HG03354 (cell line): ENCODE measurements around the gene CCDC167.

Experiments used
- ATAC-seq: cut with Tn5 transposase; IDR thresholded peaks from one replicate; pipeline ENCODE4 v1.9.1; 2021; ENCODE audit warnings: mild to moderate bottlenecking; ENCODE audit not compliant: unreplicated experiment, poor library complexity, severe bottlenecking

Gene CCDC167

DNA sequence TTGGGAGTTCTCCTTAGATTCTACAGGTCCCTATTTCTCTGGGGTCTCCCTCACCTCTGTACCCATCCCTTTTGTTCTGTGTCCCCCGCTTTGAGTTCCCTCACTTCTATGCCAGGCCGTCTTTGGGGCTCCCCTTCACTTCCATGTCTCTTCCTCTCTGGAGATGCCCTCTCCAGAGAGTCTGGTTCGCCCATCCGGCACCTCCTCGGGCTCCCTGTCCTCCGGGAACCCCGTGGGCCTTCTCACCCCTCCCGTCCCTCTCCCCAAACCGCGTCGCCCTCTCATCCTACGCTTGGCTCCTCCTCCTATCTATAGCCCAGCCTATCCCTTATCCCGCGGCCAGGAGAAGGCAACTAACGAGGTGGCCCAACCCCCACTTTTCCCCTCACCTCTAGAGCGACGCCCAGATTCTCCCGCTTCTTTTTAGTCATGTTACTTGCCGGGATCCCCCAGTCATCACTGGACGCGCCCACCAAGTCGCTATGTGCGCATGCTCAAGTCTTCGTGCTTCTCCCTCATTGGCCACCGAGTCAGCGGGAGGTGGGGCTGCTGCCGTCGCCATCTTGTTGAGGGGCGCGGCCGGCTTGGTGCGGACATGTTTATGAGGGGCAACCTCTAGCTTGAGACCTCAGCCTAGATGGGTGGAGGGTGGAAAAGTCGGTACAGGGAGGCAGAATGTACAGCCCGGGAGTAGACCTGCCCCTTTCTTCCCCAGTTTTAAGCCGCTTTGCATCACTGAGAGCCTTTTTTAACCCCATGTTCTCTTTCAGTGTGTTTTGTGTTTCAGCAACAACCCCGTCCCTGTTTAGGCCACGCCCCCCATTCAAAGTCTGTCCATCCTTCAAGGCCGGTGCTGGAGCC is at the start of gene CCDC167:
CCDC167 (minus strand) TSS at position 461 of the 861 bp plus-strand sequence; CDS start at position 431, 30 bp downstream.
- ATAC-seq, result peak; percentile 80

DNA sequence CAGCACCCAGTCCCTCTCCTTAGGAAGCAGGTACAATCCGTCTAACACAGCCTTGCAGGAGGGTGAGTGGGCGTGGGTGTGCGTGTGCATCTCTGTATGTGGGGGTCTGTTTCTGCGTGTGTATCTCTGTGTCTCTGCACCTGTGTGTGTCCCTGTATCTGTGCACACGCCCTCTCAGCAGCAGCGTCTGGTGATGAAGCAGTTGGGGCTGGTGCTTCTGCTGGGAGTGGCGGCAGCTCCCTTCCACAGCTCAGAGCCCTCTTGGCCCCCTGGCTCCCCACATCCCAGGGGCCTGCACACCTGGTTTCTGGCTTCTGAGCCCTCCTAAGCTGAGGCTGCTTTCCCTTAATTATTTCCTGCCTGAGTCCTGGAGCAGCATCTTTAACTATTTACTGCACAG is 49.5 kb upstream of the CCDC167 start:
- ATAC-seq, result no peak

DNA sequence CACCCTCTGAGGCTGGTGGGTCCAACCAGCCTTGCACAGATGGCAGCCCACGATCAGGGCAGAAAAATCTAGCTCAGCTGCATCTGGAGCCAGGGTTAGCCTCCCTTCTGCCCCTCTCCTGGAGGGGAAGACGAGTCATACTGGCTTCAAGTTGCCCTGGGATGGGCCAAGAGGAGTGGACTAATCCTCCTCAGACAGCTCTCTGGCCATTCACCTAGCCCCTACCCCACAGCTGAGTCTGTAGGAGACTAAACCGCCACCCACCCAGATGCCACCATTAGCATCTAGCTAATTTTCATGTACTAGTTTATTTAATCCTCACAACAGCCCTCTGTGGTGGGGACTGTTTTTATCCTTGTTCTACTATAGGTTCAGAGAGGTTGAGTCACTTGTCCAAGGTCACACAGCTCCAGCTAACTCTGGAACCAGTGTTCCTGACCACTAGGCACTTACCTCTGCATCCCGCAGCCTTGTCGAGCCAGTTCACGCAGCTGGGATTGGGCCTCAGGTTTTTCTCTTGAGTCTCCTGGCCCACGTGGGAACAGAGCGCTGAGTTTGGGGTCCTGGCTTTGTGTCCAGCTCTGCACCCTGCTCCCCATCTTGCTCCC is 48.5 kb upstream of the CCDC167 start:
- peak; percentile 28 for ATAC-seq

DNA sequence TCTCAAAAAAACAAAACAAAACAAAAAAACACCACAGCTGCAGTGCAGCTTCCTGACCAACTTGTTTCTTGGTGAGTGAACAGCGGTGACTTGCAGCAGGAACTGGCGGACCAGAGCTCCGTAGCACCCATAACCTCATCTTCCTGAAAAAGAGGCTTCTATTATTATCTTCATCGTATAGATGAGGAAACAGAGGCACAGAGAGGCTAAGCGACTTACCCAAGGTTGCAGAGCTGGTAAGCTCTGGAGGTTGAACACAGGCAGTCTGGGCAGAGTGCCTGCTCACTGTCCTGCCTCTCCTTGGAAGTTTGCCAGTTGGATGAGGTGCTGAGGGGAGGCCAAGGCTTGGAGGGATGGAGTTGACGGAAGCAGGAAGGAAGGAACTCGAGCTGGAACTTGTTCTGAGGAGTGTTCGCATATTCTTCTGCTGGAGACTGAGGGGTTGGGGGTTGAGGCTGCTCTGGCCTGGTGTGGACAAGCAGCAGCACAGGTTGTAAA is 47.9 kb upstream of the CCDC167 start:
- peak; percentile 58 for ATAC-seq

DNA sequence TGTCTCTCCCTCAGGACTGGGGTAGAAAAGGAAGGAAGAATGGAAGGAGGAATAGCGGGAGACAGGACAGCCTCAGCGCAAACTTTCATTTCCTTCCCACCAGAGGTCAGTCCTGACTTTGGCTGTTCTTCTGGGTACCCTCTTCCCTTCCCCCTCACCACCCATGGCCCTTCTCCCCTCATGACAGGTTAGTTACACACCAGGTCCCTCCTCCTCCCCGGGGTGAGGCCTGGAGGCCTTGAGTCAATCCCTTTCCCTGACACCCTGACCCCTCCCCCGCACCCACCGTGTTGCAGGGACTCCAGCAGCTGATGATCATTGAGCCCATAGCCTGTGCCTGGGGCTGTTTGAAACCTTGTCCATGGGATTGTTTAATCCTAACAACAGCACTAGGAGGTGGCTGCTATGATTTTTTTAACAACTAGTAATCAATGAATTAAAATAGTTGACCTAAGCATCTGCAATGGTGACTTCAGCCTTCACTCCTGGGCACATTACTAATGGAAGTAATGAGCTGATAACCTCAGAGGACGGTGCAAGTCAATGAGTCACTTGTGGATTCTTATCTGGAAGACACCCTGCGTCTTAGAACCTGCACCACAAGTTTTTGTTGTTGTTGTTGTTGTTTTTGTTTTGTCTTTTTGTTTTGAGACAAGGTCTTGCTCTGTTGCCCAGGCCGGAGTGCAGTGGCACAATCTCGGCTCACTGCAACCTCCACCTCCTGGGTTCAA is 46.6 kb upstream of the CCDC167 start:
- ATAC-seq, result no peak

DNA sequence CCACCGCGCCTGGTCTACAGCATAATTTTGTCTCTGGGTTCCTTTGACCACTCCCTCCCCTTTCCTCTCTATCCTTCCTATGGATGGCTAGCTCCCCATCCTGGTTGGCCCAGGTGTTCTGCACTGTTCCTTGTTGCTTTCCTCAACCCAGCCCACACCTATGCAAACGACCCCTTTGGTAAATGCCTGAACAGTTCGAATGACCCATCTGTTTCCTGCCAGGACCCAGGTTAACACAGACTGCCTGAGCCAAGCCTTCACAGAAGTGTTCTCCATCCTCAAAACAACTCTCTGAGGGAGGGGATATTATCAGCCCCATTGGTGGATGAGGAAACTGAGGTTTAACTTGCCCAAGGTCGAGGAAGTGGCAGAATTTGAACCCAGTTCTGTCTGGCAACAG is 44.8 kb upstream of the CCDC167 start:
- no peak for ATAC-seq

DNA sequence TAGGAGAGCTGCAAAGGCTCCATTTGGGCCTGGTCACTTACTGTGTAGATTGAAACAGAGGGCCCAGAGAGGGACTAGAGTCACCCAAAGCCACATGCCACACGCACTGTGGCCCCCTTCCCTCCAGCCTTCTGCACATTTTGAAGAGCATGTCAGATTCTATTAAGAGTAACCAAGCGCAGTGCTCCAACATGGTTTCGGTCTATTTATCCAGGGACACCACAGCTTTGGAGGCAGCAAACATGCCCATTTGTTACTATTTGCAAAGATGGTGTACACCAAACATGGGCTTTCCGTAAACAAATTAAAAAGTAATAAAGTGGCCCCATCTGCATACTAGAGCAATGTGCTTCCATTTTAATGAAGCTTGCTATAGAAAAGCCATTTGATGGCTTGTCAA is 43.7 kb upstream of the CCDC167 start:
- no peak for ATAC-seq

DNA sequence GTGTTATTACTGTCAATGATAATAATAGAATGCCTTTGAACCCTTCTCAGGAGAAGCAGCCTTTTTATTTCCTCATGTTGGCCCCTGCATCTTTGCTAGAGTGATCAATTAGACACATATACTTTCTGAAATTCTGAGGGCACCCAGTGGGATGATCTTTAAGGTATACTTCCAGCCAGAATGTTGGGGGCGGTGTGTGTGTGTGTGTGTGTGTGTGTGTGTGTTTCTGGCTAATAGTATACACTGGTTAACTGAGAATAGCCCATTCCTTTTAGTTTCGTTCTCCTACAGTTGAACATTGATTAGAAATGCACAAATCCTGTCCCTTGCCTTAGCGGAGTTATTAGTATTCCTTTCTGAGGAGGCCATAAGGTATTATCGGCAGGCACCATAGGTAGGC is 41.7 kb upstream of the CCDC167 start:
- ATAC-seq, result no peak

DNA sequence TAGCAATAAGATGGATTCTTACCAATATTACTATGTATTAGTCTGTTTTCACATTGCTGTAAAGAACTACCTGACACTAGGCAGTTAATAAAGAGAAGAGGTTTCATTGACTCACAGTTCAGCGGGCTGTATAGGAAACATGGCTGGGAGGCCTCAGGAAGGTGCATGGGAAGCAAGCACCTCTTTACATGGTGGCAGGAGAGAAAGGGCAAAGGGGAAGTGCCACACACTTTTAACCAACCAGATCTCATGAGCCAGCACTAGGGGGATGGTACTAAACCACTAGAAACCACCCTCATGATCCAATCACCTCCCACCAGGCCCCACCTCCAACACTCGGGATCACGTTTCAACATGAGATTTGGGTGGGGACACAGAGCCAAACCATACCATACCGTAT is 40.7 kb upstream of the CCDC167 start:
- ATAC-seq, result no peak

DNA sequence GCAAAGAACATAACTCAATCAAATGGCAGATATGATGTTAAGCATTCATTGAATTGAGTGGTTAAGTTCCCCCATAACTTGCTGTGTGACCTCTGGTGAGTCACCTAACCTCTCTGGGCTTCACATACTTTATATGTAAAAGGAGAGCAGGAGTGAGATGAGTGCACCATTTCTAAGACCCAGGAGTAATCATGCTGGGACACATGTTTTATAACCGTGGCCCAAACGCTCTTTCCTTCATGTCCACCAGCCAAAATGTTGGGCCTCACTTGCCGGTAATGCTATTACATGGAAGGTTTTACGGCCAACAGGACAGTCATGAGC is 40.3 kb upstream of the CCDC167 start:
- no peak for ATAC-seq

DNA sequence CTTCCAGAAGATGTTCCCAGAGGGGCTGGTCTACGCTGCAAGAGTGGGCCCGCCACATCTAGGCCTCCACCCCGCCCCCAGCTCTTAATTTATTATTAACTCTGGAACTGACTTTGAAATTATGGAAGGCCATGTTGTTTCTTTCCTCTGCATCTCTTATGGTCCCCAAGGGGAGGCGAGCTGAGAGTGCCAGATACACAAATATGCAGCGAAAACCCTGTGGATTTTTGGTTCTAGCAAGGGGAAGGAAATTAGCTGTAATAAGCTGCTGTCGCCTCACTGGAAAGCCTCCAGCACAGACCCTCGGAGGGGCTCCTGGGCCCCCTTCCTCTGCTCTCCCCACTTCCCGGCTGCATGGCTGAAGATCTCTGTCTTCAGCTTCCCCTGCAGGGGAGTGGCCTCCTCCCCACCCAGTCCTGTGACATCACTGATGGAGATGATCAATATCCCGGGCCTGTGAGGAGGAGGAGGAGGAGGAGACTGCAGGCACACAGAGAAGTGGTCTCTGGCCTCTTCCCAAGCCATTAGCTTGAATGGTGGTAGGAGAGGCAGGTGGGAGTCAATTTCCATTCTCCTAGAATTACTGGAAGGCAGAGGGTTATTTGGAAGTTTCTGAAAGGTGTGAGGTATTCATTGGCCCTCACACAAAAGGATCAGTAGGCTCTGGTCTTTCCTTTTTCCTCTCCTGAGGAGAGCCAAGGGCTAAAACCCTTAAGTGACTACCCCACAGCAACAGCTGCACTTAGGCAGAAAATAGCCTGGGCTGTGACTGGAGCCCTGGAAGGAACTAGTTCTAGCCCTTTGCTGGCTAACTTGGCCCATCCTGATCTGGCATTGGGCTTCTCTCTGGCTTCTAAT is 39.7 kb upstream of the CCDC167 start:
- ATAC-seq, result no peak

DNA sequence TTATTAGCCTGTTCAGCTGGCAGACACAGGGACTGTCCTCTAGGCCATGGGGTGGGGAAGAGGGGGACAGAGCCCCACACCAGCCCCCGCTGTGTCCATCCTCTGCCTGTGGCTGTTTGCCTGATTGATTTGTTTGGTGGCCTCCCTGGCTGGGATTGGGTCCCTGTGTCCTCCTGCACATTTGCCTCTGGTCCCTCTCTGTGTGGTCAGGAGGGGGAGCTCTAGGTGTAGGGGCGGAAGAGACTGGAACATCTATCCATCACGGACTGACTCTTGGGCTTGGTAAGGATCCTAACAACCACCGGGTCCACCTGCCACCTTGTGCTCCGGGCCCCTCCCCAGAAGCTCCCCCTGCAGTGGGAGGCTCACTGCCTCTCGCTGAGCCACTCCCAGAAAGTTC is 38.4 kb upstream of the CCDC167 start:
- ATAC-seq, result no peak

DNA sequence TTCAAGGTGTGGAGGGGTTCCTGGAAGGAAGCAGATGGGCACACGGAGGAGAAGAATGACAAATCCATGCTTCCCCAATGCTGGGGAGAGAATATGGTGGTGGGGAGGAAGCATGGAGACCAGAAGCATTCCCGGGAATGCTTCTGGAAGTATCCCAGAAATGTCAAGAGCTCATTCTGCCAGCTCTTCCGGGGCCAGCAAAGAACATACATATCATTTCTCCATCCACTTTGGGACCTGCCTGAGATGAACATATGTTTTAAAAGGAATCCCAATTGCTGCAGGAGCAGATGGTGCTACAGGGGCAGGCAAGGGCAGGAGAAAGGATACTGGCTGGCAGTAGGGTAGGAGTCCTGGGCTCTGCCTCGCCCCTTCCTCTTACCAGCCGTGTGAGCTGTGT is 37.9 kb upstream of the CCDC167 start:
- ATAC-seq, result no peak

DNA sequence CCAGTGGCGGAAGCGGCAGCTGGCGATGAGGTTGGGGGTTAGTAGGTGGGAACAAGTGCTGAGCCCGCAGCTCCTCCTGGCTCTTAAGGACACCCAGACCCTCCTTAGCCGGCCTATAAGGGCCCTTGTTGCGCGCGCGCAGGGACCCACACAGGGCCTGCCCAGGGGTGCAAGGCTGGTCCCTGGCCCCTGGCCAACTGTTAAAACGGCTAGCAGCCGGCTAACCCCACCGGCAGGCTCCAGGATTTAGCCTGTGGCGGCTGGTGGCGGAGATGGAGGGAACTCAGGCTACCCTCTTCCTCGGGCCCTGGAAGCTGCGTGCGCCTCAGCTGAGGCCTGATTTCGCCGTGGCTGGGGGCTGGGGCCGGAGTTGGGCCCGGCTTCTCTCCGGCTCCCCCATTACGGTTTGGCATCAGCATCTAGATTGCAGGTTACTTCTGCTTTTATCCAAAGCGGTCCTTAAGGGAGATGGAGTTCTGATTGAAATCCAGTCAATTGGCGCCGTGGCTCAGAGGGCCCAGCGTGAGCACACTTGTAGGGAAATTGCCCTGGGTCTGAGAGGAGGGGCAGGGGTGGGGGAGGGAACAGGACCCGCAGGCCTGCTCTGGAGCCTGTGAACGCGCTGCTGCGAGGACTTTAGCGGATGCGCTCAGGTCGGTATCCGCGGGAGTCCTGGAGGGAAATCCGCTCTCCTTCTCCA is 36.9 kb upstream of the CCDC167 start:
- ATAC-seq, result peak; percentile 20

DNA sequence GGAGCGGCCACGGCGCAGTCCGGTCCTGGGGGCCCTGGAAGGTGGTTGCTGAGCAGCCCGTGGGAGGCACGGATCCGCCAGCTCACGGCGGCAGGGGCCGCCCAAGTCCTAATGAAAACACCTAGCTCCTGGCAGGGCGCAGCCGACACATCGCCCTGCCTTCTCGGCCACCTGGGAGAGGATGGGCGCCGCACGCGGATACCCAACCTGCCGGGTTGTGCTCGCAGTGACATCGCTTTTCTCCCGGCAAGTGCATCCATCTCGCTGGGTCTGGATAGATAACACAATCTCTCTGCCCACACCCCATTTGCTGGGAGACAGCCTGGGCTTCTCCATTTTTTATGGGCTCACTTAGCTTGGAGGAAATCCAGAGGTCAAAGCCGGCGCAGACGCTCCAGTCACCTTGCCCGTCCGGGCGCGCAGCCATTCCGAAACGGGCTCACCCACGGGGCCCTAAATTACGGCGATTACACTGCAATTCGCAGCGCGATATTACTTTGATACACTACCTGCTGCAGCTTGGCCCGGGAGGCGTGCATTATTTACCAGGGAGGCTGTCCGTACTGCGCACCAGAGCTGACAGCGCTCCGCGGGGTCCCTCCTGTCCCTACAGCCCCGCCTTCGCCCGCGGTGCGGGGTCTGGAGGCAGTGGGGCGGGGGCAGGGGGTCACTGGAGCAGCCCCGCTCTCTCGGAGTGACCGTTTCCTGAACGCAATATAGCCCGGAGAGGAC is 36.2 kb upstream of the CCDC167 start:
- peak; percentile 63 for ATAC-seq

DNA sequence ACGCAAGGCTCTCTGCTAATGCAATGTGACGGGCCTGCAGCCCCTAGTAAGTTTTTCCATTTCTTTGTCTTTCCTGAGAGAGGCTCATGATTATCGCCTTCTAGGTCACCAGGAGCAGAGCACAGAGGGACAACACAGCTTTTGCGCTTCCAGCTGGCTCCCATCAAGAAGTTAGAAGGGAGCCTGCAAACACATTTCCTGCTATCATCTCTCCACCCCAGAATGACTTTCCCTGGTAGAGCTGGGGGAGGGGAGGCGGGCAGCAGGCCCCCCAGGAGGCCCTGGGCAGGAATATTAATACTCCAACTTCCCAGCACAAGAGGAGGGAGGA is 35.7 kb upstream of the CCDC167 start:
- ATAC-seq, result no peak

DNA sequence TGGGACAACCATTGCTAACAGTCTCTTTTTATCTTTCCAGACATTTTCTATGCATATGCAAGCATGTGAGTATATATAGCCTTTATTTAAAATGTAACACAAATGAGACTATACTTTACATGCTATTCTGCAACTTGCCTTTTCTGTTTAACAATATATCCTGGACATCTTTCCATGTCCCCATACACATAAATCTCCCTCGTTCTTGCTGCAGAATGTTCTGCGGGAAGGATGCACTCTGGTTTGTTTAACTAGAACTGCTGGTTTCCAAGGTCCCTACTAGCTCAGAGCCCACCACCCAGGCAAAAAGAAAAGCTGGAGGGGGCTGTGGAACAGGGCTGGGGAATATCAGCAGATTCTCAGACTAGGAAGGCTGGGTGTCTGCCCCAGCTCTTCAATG is 35.2 kb upstream of the CCDC167 start:
- ATAC-seq, result no peak

DNA sequence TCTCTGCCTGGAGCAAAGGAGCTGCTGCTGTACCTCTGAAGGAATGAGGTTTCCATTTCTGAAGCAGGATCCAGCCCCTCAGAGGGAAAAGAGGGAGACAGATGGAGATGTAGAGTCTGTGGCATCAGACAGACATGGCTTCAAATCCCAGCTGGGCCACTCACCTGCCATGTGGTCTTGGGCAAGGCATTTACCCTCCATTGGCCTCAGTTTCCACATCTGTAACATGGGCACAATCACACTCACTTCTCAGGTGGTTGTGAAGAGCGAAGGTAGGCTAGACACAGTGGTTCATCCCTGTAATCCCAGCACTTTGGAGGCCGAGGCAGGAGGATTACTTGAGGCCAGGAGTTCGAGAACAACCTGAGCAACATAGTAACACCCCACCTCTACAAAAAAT is 32.4 kb upstream of the CCDC167 start:
- no peak for ATAC-seq
